ENCODE results near the gene STX5. TPM values are rescaled to one million over a fixed set of nuclear protein-coding genes. Genes with fewer than 3 reads are reported as not detected.
"Not testable (repeated sequence)": the region's sequence is repeated elsewhere in the genome, so short reads cannot be mapped to it uniquely, and the experiment has no call there.

The STX5 gene
- total RNA-seq, 4 donors from 2014 or later, result 27.1 to 56.1 (median 38.4) TPM

GRCh38 chr11:62777389-62777788 is 54.5 kb downstream of the STX5 start:
- peaks cover 0 to 1% (median under 1%) of the 10 kb centered on the region in 4 donors for H3K4me1 ChIP-seq
- no peak overlapping the region for H3K27ac ChIP-seq
- no peaks in the 10 kb centered on the region for H3K27me3 ChIP-seq
- H3K4me3 ChIP-seq, result no peak overlapping the region
- H3K9me3 ChIP-seq, result no peaks in the 10 kb centered on the region
- no peak for TF ChIP-seq POLR2A (IDR thresholded peaks at IDR 0.05)
- TF ChIP-seq CTCF (IDR thresholded peaks at IDR 0.05), result no peak
- no peak for DNase-seq
- peaks cover 0 to 57% (median 0%) of the 10 kb centered on the region in 3 donors for H3K36me3 ChIP-seq

- TF ChIP-seq POLR2A (IDR thresholded peaks at IDR 0.05) (no peak), CTCF (IDR thresholded peaks at IDR 0.05) (no peak)
- Histone ChIP-seq H3K4me1 (peaks cover 0 to 10% (median 4%) of the 10 kb centered on the region in 4 donors), H3K27me3 (no peaks in the 10 kb centered on the region), H3K36me3 (peaks cover 0 to 49% (median 0%) of the 10 kb centered on the region in 3 donors), H3K27ac (no peak overlapping the region), H3K9me3 (no peaks in the 10 kb centered on the region), H3K4me3 (no peak overlapping the region)
- no peak for DNase-seq
Measured at GRCh38 chr11:62775646-62776045, 56.2 kb downstream of the STX5 start.

- Histone ChIP-seq H3K27me3 (no peaks in the 10 kb centered on the region), H3K36me3 (peaks cover 0 to 41% (median 0%) of the 10 kb centered on the region in 3 donors), H3K27ac (no peak overlapping the region), H3K4me1 (peaks cover 0 to 17% (median 6%) of the 10 kb centered on the region in 4 donors), H3K9me3 (no peaks in the 10 kb centered on the region), H3K4me3 (no peak overlapping the region)
- TF ChIP-seq POLR2A (IDR thresholded peaks at IDR 0.05) (no peak), CTCF (IDR thresholded peaks at IDR 0.05) (no peak)
- DNase-seq, result no peak
Measured at GRCh38 chr11:62774407-62774806, 57.4 kb downstream of the STX5 start.

GRCh38 chr11:62771144-62772021 is 60.5 kb downstream of the STX5 start, which contains the start of gene TAF6L:
Gene TAF6L (plus strand): TSS chr11:62771396. CDS start chr11:62775784, 4,388 bp downstream.
- H3K27ac ChIP-seq, result peak within 1 kb of the TSS; percentile 85 to 98 (median 93)
- TF ChIP-seq POLR2A (IDR thresholded peaks at IDR 0.05) (peak; percentile 39 to 53), CTCF (IDR thresholded peaks at IDR 0.05) (no peak)
- H3K36me3 ChIP-seq, result peaks cover 0 to 23% (median 0%) of the 10 kb centered on the region in 3 donors
- peak within 1 kb of the TSS; percentile 56 to 96 (median 76) for H3K4me3 ChIP-seq
- no peaks in the 10 kb centered on the region for H3K27me3 ChIP-seq
- DNase-seq, result peak; percentile 97 to 99 (median 98)
- H3K9me3 ChIP-seq, result no peaks in the 10 kb centered on the region
- peaks cover 0 to 17% (median 6%) of the 10 kb centered on the region in 4 donors for H3K4me1 ChIP-seq

GRCh38 chr11:62770778-62771143 is 61.1 kb downstream of the STX5 start:
- H3K27me3 ChIP-seq, result no peaks in the 10 kb centered on the region
- peak; percentile 40 to 59 (median 57) for DNase-seq
- H3K4me1 ChIP-seq, result peaks cover 0 to 17% (median 6%) of the 10 kb centered on the region in 4 donors
- H3K27ac ChIP-seq, result peak overlapping the region; percentile 85 to 98 (median 93)
- TF ChIP-seq POLR2A (IDR thresholded peaks at IDR 0.05), result no peak
- no peak for TF ChIP-seq CTCF (IDR thresholded peaks at IDR 0.05)
- H3K9me3 ChIP-seq, result no peaks in the 10 kb centered on the region
- H3K4me3 ChIP-seq, result peak overlapping the region; percentile 56 to 96 (median 76)
- peaks cover 0 to 23% (median 0%) of the 10 kb centered on the region in 3 donors for H3K36me3 ChIP-seq

- H3K9me3 ChIP-seq, H3K27me3 ChIP-seq, DNase-seq, H3K36me3 ChIP-seq: not testable (repeated sequence)
- peaks cover 0 to 10% (median 4%) of the 10 kb centered on the region in 4 donors for H3K4me1 ChIP-seq
- peak overlapping the region; percentile 65 to 81 (median 70) for H3K4me3 ChIP-seq
- peak overlapping the region; percentile 82 to 87 (median 84) for H3K27ac ChIP-seq
Measured at GRCh38 chr11:62760867-62761227, 71.0 kb downstream of the STX5 start.

Measured in Peyer's patch (tissue), 4 donors.